B cell (primary cell): ENCODE measurements around the gene C2CD3. TPM values are rescaled to one million over a fixed set of nuclear protein-coding genes. Genes with fewer than 3 reads are reported as not detected.
"Not testable (repeated sequence)": the region's sequence is repeated elsewhere in the genome, so short reads cannot be mapped to it uniquely, and the experiment has no call there.

ENCODE experiments used
- ATAC-seq: fragments of 200-7000 bp; cut with Tn5 transposase; one replicate; pipeline ENCODE4 v1.10.0; 2021; ENCODE audit warnings: low read depth, mild to moderate bottlenecking, moderate number of reproducible peaks, moderate library complexity
- CTCF ChIA-PET: fragments of 350-600 bp; sonication (Branson Sonifier 250); formaldehyde crosslinking; loops from one replicate; lab custom pipeline; 2021; ENCODE audit warnings: antibody characterized with exemption, inconsistent platforms; lab: Charles Lee
- POLR2A ChIA-PET: fragments of 350-600 bp; sonication (Branson Sonifier 250); formaldehyde crosslinking; loops from one replicate; lab custom pipeline; 2021; ENCODE audit warnings: antibody characterized with exemption; lab: Charles Lee
- DNase-seq: peaks from one replicate; pipeline ENCODE4 v3.0.0; 2013
- H2AFZ ChIP-seq: 2 replicates; pipeline ENCODE4 v1.6.1; 2012; ENCODE audit warnings: mild to moderate bottlenecking, low read depth, low read length; ENCODE audit not compliant: insufficient read depth, poor library complexity, severe bottlenecking
- H3K27ac ChIP-seq, 2 donors: 1 replicate in 1 of 2; 2 replicates in 1 of 2; pipeline ENCODE4 v1.5.1; 2012 to 2013; ENCODE audit warnings: low read length in 2 of 2, mild to moderate bottlenecking in 2 of 2, moderate library complexity in 1 of 2
- H3K27me3 ChIP-seq, 4 experiments: fragments of 200-600 bp in 1 of 4; sonication (generic) in 1 of 4; replicated peaks in 1 of 4; 1 replicate in 2 of 4; 2 replicates in 2 of 4; pipeline versions ENCODE4 v1.6.1 to v1.7.0; 2013 to 2016; ENCODE audit warnings: low read length in 3 of 4, mild to moderate bottlenecking in 2 of 4, mixed read lengths in 1 of 4, moderate library complexity in 1 of 4; ENCODE audit not compliant: insufficient read depth in 4 of 4, control insufficient read depth in 3 of 4; ENCODE audit errors: control extremely low read depth in 1 of 4
- H3K36me3 ChIP-seq, 2 experiments: replicated peaks in 1 of 2; 1 replicate in 1 of 2; 2 replicates in 1 of 2; pipeline versions ENCODE4 v1.6.1 to v1.7.1; 2013; ENCODE audit warnings: low read length in 1 of 2; ENCODE audit not compliant: insufficient read depth in 2 of 2, control insufficient read depth in 1 of 2; ENCODE audit errors: control extremely low read depth in 1 of 2, extremely low read depth in 1 of 2
- H3K4me1 ChIP-seq, 2 donors: fragments of 200-600 bp in 1 of 2; sonication (generic) in 1 of 2; 1 replicate in 1 of 2; 2 replicates in 1 of 2; pipeline versions ENCODE4 v1.5.1 to v1.6.1; 2013 to 2017; ENCODE audit warnings: low read length in 2 of 2; ENCODE audit not compliant: control insufficient read depth in 2 of 2, insufficient read depth in 2 of 2
- H3K4me2 ChIP-seq: replicated peaks from 2 replicates; pipeline ENCODE3; 2012; ENCODE audit warnings: mild to moderate bottlenecking, low read depth, low read length; ENCODE audit not compliant: poor library complexity, severe bottlenecking
- H3K4me3 ChIP-seq, 5 experiments: fragments of 200-600 bp in 1 of 5; sonication (generic) in 1 of 5; 1 replicate in 3 of 5; 2 replicates in 2 of 5; pipeline versions ENCODE4 v1.5.1 to v1.7.0; 2011 to 2016; ENCODE audit warnings: low read length in 4 of 5, mild to moderate bottlenecking in 4 of 5, low read depth in 2 of 5, control low read depth in 1 of 5, moderate library complexity in 1 of 5; ENCODE audit not compliant: insufficient read depth in 1 of 5; ENCODE audit errors: control extremely low read depth in 1 of 5, extremely low read depth in 1 of 5
- H3K79me2 ChIP-seq: fragments of 200-600 bp; sonication (generic); one replicate; pipeline ENCODE4 v1.6.0; 2016; ENCODE audit warnings: low read length; ENCODE audit not compliant: control insufficient read depth, insufficient read depth
- H3K9ac ChIP-seq: fragments of 200-600 bp; sonication (generic); 2 replicates; pipeline ENCODE4 v1.6.1; 2017; ENCODE audit warnings: mild to moderate bottlenecking, low read length, moderate library complexity
- H3K9me3 ChIP-seq, 3 donors: one replicate each; pipeline versions ENCODE4 v1.6.1 to v1.7.1; 2013; ENCODE audit warnings: low read length in 2 of 3; ENCODE audit not compliant: control insufficient read depth in 2 of 3, insufficient read depth in 1 of 3; ENCODE audit errors: control extremely low read depth in 1 of 3
- H4K20me1 ChIP-seq: 2 replicates; pipeline ENCODE4 v1.6.0; 2012; ENCODE audit warnings: mild to moderate bottlenecking, low read length; ENCODE audit not compliant: insufficient read depth, control insufficient read depth, poor library complexity, severe bottlenecking
- H3K27ac Mint-ChIP-seq: one replicate; pipeline ENCODE4 v1.8.0; 2021; ENCODE audit warnings: mixed read lengths
- H3K27me3 Mint-ChIP-seq: one replicate; pipeline ENCODE4 v1.8.0; 2021; ENCODE audit warnings: mixed read lengths
- H3K4me1 Mint-ChIP-seq: one replicate; pipeline ENCODE4 v1.8.0; 2021; ENCODE audit warnings: mixed read lengths
- H3K4me3 Mint-ChIP-seq: one replicate; pipeline ENCODE4 v1.8.0; 2021; ENCODE audit warnings: mixed read lengths
- H3K9me3 Mint-ChIP-seq: one replicate; pipeline ENCODE4 v1.8.0; 2022; ENCODE audit warnings: mixed read lengths; ENCODE audit not compliant: insufficient read depth
- CTCF ChIP-seq: fragments of 200-600 bp; IDR thresholded peaks from one replicate; pipeline ENCODE4 v1.8.0; 2022; ENCODE audit warnings: antibody characterized with exemption, mild to moderate bottlenecking
- EZH2 ChIP-seq: IDR thresholded peaks from 2 replicates; pipeline ENCODE4 v1.6.1; 2012; ENCODE audit warnings: borderline replicate concordance, low read depth, mild to moderate bottlenecking, moderate library complexity, low read length; ENCODE audit not compliant: insufficient read depth, poor library complexity, severe bottlenecking
- WGBS: methylation state at CpG from one replicate; pipeline ENCODE4 v1.1.5; 2013; ENCODE audit warnings: missing lambda C conversion rate; ENCODE audit not compliant: insufficient coverage; 5-methylcytosine and 5-hydroxymethylcytosine counted together
- intact Hi-C: fragments of 100-400 bp; cut with micrococcal nuclease; formaldehyde crosslinking; loops from one replicate; pipeline ENCODE4 v1.10.0; 2022
- polyA plus RNA-seq: library from polyadenylated mRNA; depleted of rRNA; stranded (reverse); fragments of >200 nt; gene quantifications from 2 replicates; pipeline ENCODE4 v1.2.3, GENCODE V29; 2012
- total RNA-seq, 2 donors: library from RNA; stranded (reverse); fragments of 120-200 nt in 1 of 2; gene quantifications; 1 replicate in 1 of 2; 2 replicates in 1 of 2; pipeline versions ENCODE4 v1.2.3 to v1.2.4, GENCODE V29; 2013 to 2022

Gene C2CD3
- total and polyA plus RNA-seq, 2 donors (not counting 1 experiment from before 2014, with no cell fraction given), result 19.8 to 69.0 TPM

GRCh38 chr11:74120260-74121035, 50.4 kb downstream of the C2CD3 start:
- H3K79me2 ChIP-seq, CTCF ChIA-PET, H3K36me3 ChIP-seq, POLR2A ChIA-PET, DNase-seq, H3K4me1 ChIP-seq, H3K27ac Mint-ChIP-seq, H3K4me2 ChIP-seq, H3K9ac ChIP-seq, H3K27ac ChIP-seq, ATAC-seq, H3K27me3 Mint-ChIP-seq, H2AFZ ChIP-seq, H3K4me3 ChIP-seq, H3K9me3 Mint-ChIP-seq, H3K4me1 Mint-ChIP-seq, H3K9me3 ChIP-seq, intact Hi-C loops, H3K4me3 Mint-ChIP-seq, H4K20me1 ChIP-seq, H3K27me3 ChIP-seq: not testable (repeated sequence)
- no CpG with 5 or more reads among the region's 5 CpGs for WGBS

GRCh38 chr11:74116719-74117118, 54.1 kb downstream of the C2CD3 start:
- Histone ChIP-seq H3K9ac (no peak overlapping the region), H3K4me1 (no peaks in the 10 kb centered on the region), H4K20me1 (no peaks in the 10 kb centered on the region), H3K36me3 (peaks cover 1 to 21% of the 10 kb centered on the region in 2 experiments), H2AFZ (no peak overlapping the region), H3K27ac (no peak overlapping the region), H3K4me2 (no peak overlapping the region), H3K4me3 (no peak overlapping the region), H3K27me3 (no peaks in the 10 kb centered on the region), H3K79me2 (no peaks in the 10 kb centered on the region), H3K9me3 (no peaks in the 10 kb centered on the region)
- Mint-ChIP-seq H3K4me3 (no peak overlapping the region), H3K27me3 (no peaks in the 10 kb centered on the region), H3K4me1 (no peaks in the 10 kb centered on the region), H3K27ac (no peak overlapping the region), H3K9me3 (peaks cover 5% of the 10 kb centered on the region)
- ChIA-PET POLR2A (no interaction called here), CTCF (no interaction called here)
- no peak for TF ChIP-seq EZH2
- no peak for TF ChIP-seq CTCF
- WGBS, result no CpG with 5 or more reads among the region's 12 CpGs
- ATAC-seq, result no peak
- DNase-seq, result no peak
- intact Hi-C loops, result no loop called here
